GM12878 (cell line): ENCODE data around the gene PRRX2. TPM values are rescaled to one million over a fixed set of nuclear protein-coding genes. Genes with fewer than 3 reads are reported as not detected.

Source experiments
- ATAC-seq: fragments of 200-7000 bp; cut with Tn5 transposase; 3 replicates; pipeline ENCODE4 v1.9.1; 2020; ENCODE audit warnings: mild to moderate bottlenecking, moderate library complexity
- BruUV-seq: library from RNA; stranded (reverse); fragments of 400-500 nt; replicated peaks from 2 replicates; lab custom pipeline; 2021; lab: Mats Ljungman, UMichigan
- CTCF ChIA-PET: fragments of 300-600 bp; sonication (Branson Sonifier 250); formaldehyde crosslinking; extraction: SDS; loops from one replicate; lab custom pipeline; 2021; ENCODE audit warnings: inconsistent platforms; lab: Yijun Ruan, JAX
- POLR2A ChIA-PET: fragments of 350-600 bp; formaldehyde crosslinking; extraction: SDS; loops from one replicate; lab custom pipeline; 2021; ENCODE audit warnings: inconsistent platforms; lab: Charles Lee
- RAD21 ChIA-PET: fragments of 300-600 bp; sonication (Branson Sonifier 250); formaldehyde crosslinking; loops from one replicate; lab custom pipeline; 2023; ENCODE audit warnings: antibody characterized with exemption; ENCODE audit not compliant: unreplicated experiment; lab: Charles Lee
- SMC1A ChIA-PET: fragments of 300-600 bp; sonication (Branson Sonifier 250); formaldehyde crosslinking; loops from one replicate; lab custom pipeline; 2023; ENCODE audit not compliant: unreplicated experiment, uncharacterized antibody; lab: Charles Lee
- DNase-seq: peaks from one replicate; pipeline ENCODE4 v3.0.0-alpha.2; 2011; ENCODE audit warnings: low read depth, low spot score
- FAIRE-seq: peaks from 3 replicates; lab custom pipeline; 2011; peaks lifted over from hg19 to GRCh38; lab: Jason Lieb, UNC
- H2AFZ ChIP-seq: 2 replicates; pipeline ENCODE4 v1.6.0; 2011; ENCODE audit warnings: low read depth, low read length, control low read depth; ENCODE audit not compliant: control insufficient read depth
- H3K27ac ChIP-seq: 2 replicates; pipeline ENCODE4 v1.5.1; 2011; ENCODE audit warnings: control low read depth; ENCODE audit not compliant: control insufficient read depth, insufficient read depth
- H3K27me3 ChIP-seq, 2 experiments: replicated peaks in 1 of 2; 2 replicates each; pipeline versions ENCODE4 v1.6.0 to v1.6.1; 2011; ENCODE audit warnings: low read length in 1 of 2; ENCODE audit not compliant: control insufficient read depth in 2 of 2, insufficient read depth in 2 of 2
- H3K36me3 ChIP-seq, 2 experiments: 2 replicates each; pipeline ENCODE4 v1.5.1; 2011; ENCODE audit warnings: low read length in 1 of 2; ENCODE audit not compliant: control insufficient read depth in 2 of 2, insufficient read depth in 2 of 2
- H3K4me1 ChIP-seq: 2 replicates; pipeline ENCODE4 v1.6.1; 2011; ENCODE audit warnings: mild to moderate bottlenecking, low read length, moderate library complexity, mixed read lengths; ENCODE audit not compliant: control insufficient read depth, insufficient read depth
- H3K4me2 ChIP-seq: 2 replicates; pipeline ENCODE4 v1.6.0; 2011; ENCODE audit warnings: control low read depth; ENCODE audit not compliant: control insufficient read depth, insufficient read depth
- H3K4me3 ChIP-seq: fragments of 200-600 bp; sonication (generic); 2 replicates; pipeline ENCODE4 v1.5.1; 2016
- H3K79me2 ChIP-seq: 2 replicates; pipeline ENCODE4 v1.6.0; 2011; ENCODE audit warnings: low read length; ENCODE audit not compliant: control insufficient read depth, insufficient read depth
- H3K9ac ChIP-seq: 2 replicates; pipeline ENCODE4 v1.8.0; 2011; ENCODE audit warnings: low read length, control low read depth, mixed read lengths; ENCODE audit not compliant: control insufficient read depth, insufficient read depth
- H3K9me3 ChIP-seq: replicated peaks from 3 replicates; pipeline ENCODE4 v1.5.1; 2011; ENCODE audit warnings: mild to moderate bottlenecking, low read length; ENCODE audit not compliant: control insufficient read depth, insufficient read depth
- H4K20me1 ChIP-seq: 2 replicates; pipeline ENCODE4 v1.6.0; 2011; ENCODE audit not compliant: control insufficient read depth, insufficient read depth
- ASH2L ChIP-seq: fragments of 300-600, 200-600 bp; sonication (generic); IDR thresholded peaks from 2 replicates; pipeline ENCODE4 v1.6.1; 2017; ENCODE audit warnings: low read depth, mild to moderate bottlenecking, borderline replicate concordance
- ATF7 ChIP-seq: fragments of 450-650 bp; IDR thresholded peaks from 2 replicates; pipeline ENCODE4 v1.6.1; 2016; ENCODE audit warnings: low read depth, mild to moderate bottlenecking
- CBFB ChIP-seq: IDR thresholded peaks from 2 replicates; pipeline ENCODE4 v1.6.1; 2016; ENCODE audit warnings: antibody characterized with exemption, low read depth
- CHD1 ChIP-seq: IDR thresholded peaks from 2 replicates; pipeline ENCODE4 v1.6.1; 2012; ENCODE audit warnings: low read depth, low read length, improper control_type of control experiment
- MEF2A ChIP-seq: IDR thresholded peaks from 2 replicates; pipeline ENCODE4 v1.6.1; 2011; ENCODE audit warnings: low read depth, mild to moderate bottlenecking, low read length, moderate library complexity; ENCODE audit not compliant: insufficient read depth
- NBN ChIP-seq: fragments of 450-650 bp; IDR thresholded peaks from 2 replicates; pipeline ENCODE4 v1.6.1; 2016
- RAD51 ChIP-seq: fragments of 450-650 bp; IDR thresholded peaks from 2 replicates; pipeline ENCODE4 v1.6.1; 2016; ENCODE audit warnings: moderate library complexity, mild to moderate bottlenecking, inconsistent platforms
- RCOR1 ChIP-seq: conservative IDR thresholded peaks from 2 replicates; pipeline ENCODE4 v1.6.1; 2012; ENCODE audit warnings: low read depth, low read length, improper control_type of control experiment
- SIN3A ChIP-seq: IDR thresholded peaks from 2 replicates; pipeline ENCODE4 v1.6.1; 2012; ENCODE audit warnings: low read depth, low read length, improper control_type of control experiment
- SIX5 ChIP-seq: IDR thresholded peaks from 2 replicates; pipeline ENCODE4 v1.6.1; 2011; ENCODE audit warnings: mild to moderate bottlenecking, low read depth, low read length, moderate library complexity; ENCODE audit not compliant: severe bottlenecking
- YY1 ChIP-seq: IDR thresholded peaks from 2 replicates; pipeline ENCODE4 v1.6.1; 2011; ENCODE audit warnings: low read depth, mild to moderate bottlenecking, low read length
- WGBS: methylation state at CpG from one replicate; pipeline ENCODE4 v1.1.6; 2016; ENCODE audit warnings: low lambda C conversion rate; ENCODE audit not compliant: insufficient replicate concordance, insufficient coverage; ENCODE audit errors: missing lambda C conversion rate; 5-methylcytosine and 5-hydroxymethylcytosine counted together
- in situ Hi-C: fragments of 300-500 bp; cut with MboI; formaldehyde crosslinking; loops from 9 replicates; pipeline ENCODE4 v1.14.3; 2018; ENCODE audit warnings: mixed read lengths
- intact Hi-C: fragments of 100-400 bp; cut with micrococcal nuclease; formaldehyde crosslinking; loops from one replicate; pipeline ENCODE4 v1.14.2; 2022; ENCODE audit not compliant: unreplicated experiment
- polyA plus RNA-seq, 11 experiments: library from polyadenylated mRNA; depleted of rRNA in 4 of 11; unstranded in 6 of 11; stranded (reverse) in 5 of 11; fragments of >200 nt; fragmentation: Nextera tagmentation in 4 of 11; fragmentation: Illumina TruSeq in 1 of 11; extraction: Ambion mirVana in 4 of 11; extraction: Trizol in 1 of 11; gene quantifications; 1 replicate in 1 of 11; 2 replicates in 10 of 11; pipeline versions ENCODE4 v1.2.1 to v1.2.3, GENCODE V29; 2011 to 2016; ENCODE audit warnings: inconsistent platforms in 2 of 11, missing spikeins in 2 of 11, low read depth in 1 of 11
- total RNA-seq, 4 experiments: library from RNA; depleted of rRNA in 3 of 4; stranded (reverse); fragments of >200 nt in 3 of 4; fragmentation: Illumina TruSeq in 1 of 4; extraction: Trizol in 1 of 4; gene quantifications; 2 replicates each; pipeline versions ENCODE4 v1.2.1 to v1.2.3, GENCODE V29; 2013 to 2021
- TF ChIP-seq, protein P1 (sequence below): fragments of 450-650 bp; IDR thresholded peaks from 2 replicates; pipeline ENCODE4 v1.6.1; 2016; ENCODE audit warnings: mild to moderate bottlenecking

PRRX2 gene
- total and polyA plus RNA-seq, 10 of the 15 experiments (the other 5 are each of a cell fraction or from before 2014, with no cell fraction given), result not detected

GRCh38 chr9:129733632-129733953, 68.1 kb downstream of the PRRX2 start:
- Histone ChIP-seq H3K79me2 (no peaks in the 10 kb centered on the region), H3K36me3 (no peaks in the 10 kb centered on the region), H4K20me1 (no peaks in the 10 kb centered on the region), H3K9me3 (no peaks in the 10 kb centered on the region), H3K4me1 (peaks cover 6% of the 10 kb centered on the region), H3K4me2 (no peak overlapping the region), H2AFZ (no peak overlapping the region), H3K4me3 (no peak overlapping the region), H3K27ac (no peak overlapping the region), H3K9ac (no peak overlapping the region), H3K27me3 (no peaks in the 10 kb centered on the region)
- BruUV-seq, result no TSS peak
- in situ Hi-C loops, result no loop called here
- SMC1A ChIA-PET, result no interaction called here
- 83% methylated on average over 2 of the region's 2 CpGs for WGBS
- no peak for TF ChIP-seq CHD1
- no peak for TF ChIP-seq RAD51
- no peak for TF ChIP-seq SIN3A
- POLR2A ChIA-PET, result no interaction called here
- FAIRE-seq (no peak), ATAC-seq (no peak), DNase-seq (no peak)
- intact Hi-C loops, result no loop called here
- CTCF ChIA-PET, result no interaction called here
- RAD21 ChIA-PET, result no interaction called here

- no peak for FAIRE-seq
- WGBS, result 50% methylated on average over 4 of the region's 6 CpGs
- no peak overlapping the region for H3K9ac ChIP-seq
- in situ Hi-C loops (loop anchor here (5.0 kb wide), 1 partner anchor 47 kb away; no protein-coding TSS in a partner anchor), intact Hi-C loops (no loop called here)
- no peak overlapping the region for H3K27ac ChIP-seq
- no peaks in the 10 kb centered on the region for H4K20me1 ChIP-seq
- CTCF ChIA-PET, result no interaction called here
- RAD21 ChIA-PET, result no interaction called here
- no peak for DNase-seq
- no peaks in the 10 kb centered on the region for H3K79me2 ChIP-seq
- no peak overlapping the region for H3K4me3 ChIP-seq
- no peak for TF ChIP-seq CBFB
- no peak for TF ChIP-seq SIX5
- no peak for TF ChIP-seq ATF7
- no peak for TF ChIP-seq ASH2L
- TF ChIP-seq NBN, result no peak
- TF ChIP-seq RCOR1, result no peak
- TF ChIP-seq MEF2A, result no peak
- no peak for TF ChIP-seq YY1
- no peak for TF ChIP-seq SIN3A
- TF ChIP-seq, protein P1, sequence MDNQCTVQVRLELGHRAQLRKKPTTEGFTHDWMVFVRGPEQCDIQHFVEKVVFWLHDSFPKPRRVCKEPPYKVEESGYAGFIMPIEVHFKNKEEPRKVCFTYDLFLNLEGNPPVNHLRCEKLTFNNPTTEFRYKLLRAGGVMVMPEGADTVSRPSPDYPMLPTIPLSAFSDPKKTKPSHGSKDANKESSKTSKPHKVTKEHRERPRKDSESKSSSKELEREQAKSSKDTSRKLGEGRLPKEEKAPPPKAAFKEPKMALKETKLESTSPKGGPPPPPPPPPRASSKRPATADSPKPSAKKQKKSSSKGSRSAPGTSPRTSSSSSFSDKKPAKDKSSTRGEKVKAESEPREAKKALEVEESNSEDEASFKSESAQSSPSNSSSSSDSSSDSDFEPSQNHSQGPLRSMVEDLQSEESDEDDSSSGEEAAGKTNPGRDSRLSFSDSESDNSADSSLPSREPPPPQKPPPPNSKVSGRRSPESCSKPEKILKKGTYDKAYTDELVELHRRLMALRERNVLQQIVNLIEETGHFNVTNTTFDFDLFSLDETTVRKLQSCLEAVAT, result no peak
- no peak overlapping the region for H2AFZ ChIP-seq
- peaks cover 6% of the 10 kb centered on the region for H3K4me1 ChIP-seq
- no peaks in the 10 kb centered on the region for H3K27me3 ChIP-seq
- ATAC-seq, result no peak
- POLR2A ChIA-PET, result no interaction called here
- BruUV-seq, result no TSS peak
- no peaks in the 10 kb centered on the region for H3K9me3 ChIP-seq
- H3K36me3 ChIP-seq, result no peaks in the 10 kb centered on the region
- H3K4me2 ChIP-seq, result no peak overlapping the region
- SMC1A ChIA-PET, result no interaction called here
These were observed 70.1 kb downstream of the PRRX2 start for GRCh38 chr9:129735546-129735945.
